ENCODE measurements around the gene ZBTB40.

DNA sequence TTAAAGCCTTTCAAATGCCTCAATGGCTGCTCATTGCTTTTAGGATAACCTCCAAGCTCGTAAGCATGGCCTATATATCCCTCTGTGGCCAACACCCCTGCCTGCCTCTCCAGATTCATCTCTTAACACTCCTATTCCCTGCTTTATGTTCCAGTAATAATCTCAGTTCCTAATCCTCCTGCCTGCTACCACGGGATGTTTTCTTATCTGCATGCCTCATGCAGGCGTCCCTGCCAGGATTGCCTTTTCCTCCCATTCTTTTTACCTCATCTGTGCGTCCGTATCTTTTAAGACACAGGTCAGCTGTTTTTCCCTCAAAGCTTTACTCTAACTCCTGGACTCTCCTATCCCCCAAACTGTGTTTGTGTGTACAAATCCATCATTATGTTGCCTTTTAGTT lies 36.1 kb downstream of the ZBTB40 start:
- TF ChIP-seq, protein P1, sequence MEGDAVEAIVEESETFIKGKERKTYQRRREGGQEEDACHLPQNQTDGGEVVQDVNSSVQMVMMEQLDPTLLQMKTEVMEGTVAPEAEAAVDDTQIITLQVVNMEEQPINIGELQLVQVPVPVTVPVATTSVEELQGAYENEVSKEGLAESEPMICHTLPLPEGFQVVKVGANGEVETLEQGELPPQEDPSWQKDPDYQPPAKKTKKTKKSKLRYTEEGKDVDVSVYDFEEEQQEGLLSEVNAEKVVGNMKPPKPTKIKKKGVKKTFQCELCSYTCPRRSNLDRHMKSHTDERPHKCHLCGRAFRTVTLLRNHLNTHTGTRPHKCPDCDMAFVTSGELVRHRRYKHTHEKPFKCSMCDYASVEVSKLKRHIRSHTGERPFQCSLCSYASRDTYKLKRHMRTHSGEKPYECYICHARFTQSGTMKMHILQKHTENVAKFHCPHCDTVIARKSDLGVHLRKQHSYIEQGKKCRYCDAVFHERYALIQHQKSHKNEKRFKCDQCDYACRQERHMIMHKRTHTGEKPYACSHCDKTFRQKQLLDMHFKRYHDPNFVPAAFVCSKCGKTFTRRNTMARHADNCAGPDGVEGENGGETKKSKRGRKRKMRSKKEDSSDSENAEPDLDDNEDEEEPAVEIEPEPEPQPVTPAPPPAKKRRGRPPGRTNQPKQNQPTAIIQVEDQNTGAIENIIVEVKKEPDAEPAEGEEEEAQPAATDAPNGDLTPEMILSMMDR (IDR thresholded peaks at IDR 0.05) = no peak
- no peak for TF ChIP-seq POLR2A (IDR thresholded peaks at IDR 0.05)

Measured in esophagus squamous epithelium (tissue), 4 donors.